ENCODE data around the gene PRSS48.

The PRSS48 gene

GRCh38 chr4:151325111-151325948, 48.4 kb downstream of the PRSS48 start, which contains the start of gene SH3D19:
TSS of gene SH3D19 (minus strand) at chr4:151325605. CDS start at chr4:151325352, 253 bp downstream.
- TF ChIP-seq JUND (IDR thresholded peaks at IDR 0.05; ENCODE audit: low read depth): no peak
- DNase-seq (ENCODE audit: low read depth in 1 of 2, low spot score in 1 of 2): peak; percentile 63 to 79
- in situ Hi-C loops (cut with HindIII; ENCODE audit: low pct_unique_long_range_greater_than_20kb, low sequenced_read_pairs): no loop called here

GRCh38 chr4:151325949-151326246, 48.9 kb downstream of the PRSS48 start:
- DNase-seq (ENCODE audit: low read depth in 1 of 2, low spot score in 1 of 2): no peak
- in situ Hi-C loops (cut with HindIII; ENCODE audit: low pct_unique_long_range_greater_than_20kb, low sequenced_read_pairs): no loop called here
- TF ChIP-seq JUND (IDR thresholded peaks at IDR 0.05; ENCODE audit: low read depth): no peak

GRCh38 chr4:151329217-151330007, 52.5 kb downstream of the PRSS48 start:
- in situ Hi-C loops (cut with HindIII; ENCODE audit: low pct_unique_long_range_greater_than_20kb, low sequenced_read_pairs): no loop called here
- no peak for DNase-seq (ENCODE audit: low read depth in 1 of 2, low spot score in 1 of 2)

GRCh38 chr4:151331276-151332042, 54.5 kb downstream of the PRSS48 start:
- no peak for TF ChIP-seq JUND (IDR thresholded peaks at IDR 0.05; ENCODE audit: low read depth)
- DNase-seq (ENCODE audit: low read depth in 1 of 2, low spot score in 1 of 2): no peak
- in situ Hi-C loops (cut with HindIII; ENCODE audit: low pct_unique_long_range_greater_than_20kb, low sequenced_read_pairs): no loop called here

More at GRCh38 chr4:151329217-151330007, 52.5 kb downstream of the PRSS48 start:
- TF ChIP-seq JUND (IDR thresholded peaks at IDR 0.05; ENCODE audit: low read depth): no peak

GRCh38 chr4:151339467-151339866, 62.5 kb downstream of the PRSS48 start:
- no peak for DNase-seq (ENCODE audit: low read depth in 1 of 2, low spot score in 1 of 2)
- no peak for TF ChIP-seq JUND (IDR thresholded peaks at IDR 0.05; ENCODE audit: low read depth)
- in situ Hi-C loops (cut with HindIII; ENCODE audit: low pct_unique_long_range_greater_than_20kb, low sequenced_read_pairs): no loop called here

- TF ChIP-seq JUND (IDR thresholded peaks at IDR 0.05; ENCODE audit: low read depth): no peak
- DNase-seq (ENCODE audit: low read depth in 1 of 2, low spot score in 1 of 2): no peak
- in situ Hi-C loops (cut with HindIII; ENCODE audit: low pct_unique_long_range_greater_than_20kb, low sequenced_read_pairs): no loop called here
These were observed 63.9 kb downstream of the PRSS48 start for GRCh38 chr4:151340751-151341385.

Measured in T47D (cell line).